IMR-90 (cell line): ENCODE results near the gene DISP1. TPM values are rescaled to one million over a fixed set of nuclear protein-coding genes. Genes with fewer than 3 reads are reported as not detected.

Source experiments
- ATAC-seq: fragments of 200-7000 bp; cut with Tn5 transposase; 2 replicates; pipeline ENCODE4 v1.9.1; 2020; ENCODE audit warnings: low read depth, mild to moderate bottlenecking, moderate library complexity
- BruUV-seq: library from RNA; stranded (reverse); fragments of 400-500 nt; replicated peaks from 2 replicates; lab custom pipeline; 2021; lab: Mats Ljungman, UMichigan
- CTCF ChIA-PET: fragments of 300-600 bp; formaldehyde crosslinking; extraction: SDS; loops from one replicate; lab custom pipeline; 2021; ENCODE audit warnings: antibody characterized with exemption; lab: Yijun Ruan, JAX
- POLR2A ChIA-PET: fragments of 300-600 bp; sonication (Branson Sonifier 250); formaldehyde crosslinking; loops from one replicate; lab custom pipeline; 2022; ENCODE audit warnings: antibody characterized with exemption; ENCODE audit not compliant: unreplicated experiment; lab: Charles Lee
- DNase-seq: peaks from one replicate; pipeline ENCODE4 v3.0.0; 2013
- H2AFZ ChIP-seq: replicated peaks from 2 replicates; pipeline ENCODE3; 2013; ENCODE audit warnings: low read length, mild to moderate bottlenecking; ENCODE audit not compliant: poor library complexity
- H2AK5ac ChIP-seq: 2 replicates; pipeline ENCODE4 v1.6.1; 2013; ENCODE audit warnings: low read depth, low read length, inconsistent platforms
- H2AK9ac ChIP-seq: replicated peaks from 2 replicates; pipeline ENCODE3; 2013; ENCODE audit warnings: mild to moderate bottlenecking, low read depth, low read length, moderate library complexity; ENCODE audit not compliant: poor library complexity
- H2BK120ac ChIP-seq: 2 replicates; pipeline ENCODE4 v1.6.1; 2013; ENCODE audit warnings: low read depth, low read length, inconsistent platforms
- H2BK15ac ChIP-seq: 3 replicates; pipeline ENCODE4 v1.6.1; 2013; ENCODE audit warnings: low read depth, low read length, inconsistent platforms
- H2BK20ac ChIP-seq: 2 replicates; pipeline ENCODE4 v1.6.1; 2013; ENCODE audit warnings: low read depth, mild to moderate bottlenecking, inconsistent platforms, low read length, moderate library complexity
- H2BK5ac ChIP-seq: 2 replicates; pipeline ENCODE4 v1.6.1; 2013; ENCODE audit warnings: mild to moderate bottlenecking, low read depth, low read length, inconsistent platforms; ENCODE audit not compliant: poor library complexity, severe bottlenecking
- H3K14ac ChIP-seq: replicated peaks from 2 replicates; pipeline ENCODE4 v1.6.1; 2013; ENCODE audit warnings: low read depth, low read length, inconsistent platforms
- H3K18ac ChIP-seq: 2 replicates; pipeline ENCODE4 v1.6.1; 2013; ENCODE audit warnings: low read depth, low read length, control low read depth
- H3K23ac ChIP-seq: 2 replicates; pipeline ENCODE4 v1.6.1; 2013; ENCODE audit warnings: low read depth, low read length, inconsistent platforms
- H3K27ac ChIP-seq: 2 replicates; pipeline ENCODE4 v1.5.1; 2013; ENCODE audit warnings: mild to moderate bottlenecking, control low read depth, low read length; ENCODE audit not compliant: insufficient read depth
- H3K27me3 ChIP-seq: 2 replicates; pipeline ENCODE4 v1.6.1; 2013; ENCODE audit warnings: low read length; ENCODE audit not compliant: control insufficient read depth, insufficient read depth
- H3K36me3 ChIP-seq: 2 replicates; pipeline ENCODE4 v1.6.1; 2013; ENCODE audit warnings: low read length, mixed read lengths; ENCODE audit not compliant: control insufficient read depth, insufficient read depth
- H3K4ac ChIP-seq: 2 replicates; pipeline ENCODE4 v1.6.1; 2013; ENCODE audit warnings: low read depth, low read length, inconsistent platforms
- H3K4me1 ChIP-seq: 2 replicates; pipeline ENCODE4 v1.6.1; 2013; ENCODE audit warnings: low read length, mixed read lengths; ENCODE audit not compliant: control insufficient read depth, insufficient read depth
- H3K4me2 ChIP-seq: 2 replicates; pipeline ENCODE4 v1.6.1; 2013; ENCODE audit warnings: low read depth, mild to moderate bottlenecking, control low read depth, low read length, moderate library complexity
- H3K4me3 ChIP-seq: 2 replicates; pipeline ENCODE4 v1.5.1; 2013; ENCODE audit warnings: low read depth, mild to moderate bottlenecking, control low read depth, low read length, moderate library complexity; ENCODE audit not compliant: insufficient read depth
- H3K56ac ChIP-seq: 2 replicates; pipeline ENCODE4 v1.6.1; 2013; ENCODE audit warnings: low read length, inconsistent platforms; ENCODE audit not compliant: insufficient read depth; ENCODE audit errors: extremely low read depth
- H3K79me1 ChIP-seq, 2 experiments: 2 replicates each; pipeline ENCODE4 v1.6.1; 2013; ENCODE audit warnings: low read length in 2 of 2, inconsistent platforms in 1 of 2, low read depth in 1 of 2
- H3K9ac ChIP-seq: 2 replicates; pipeline ENCODE4 v1.6.1; 2013; ENCODE audit warnings: low read depth, low read length, control low read depth
- H3K9me1 ChIP-seq: 2 replicates; pipeline ENCODE4 v1.6.1; 2013; ENCODE audit warnings: low read length, inconsistent platforms; ENCODE audit not compliant: insufficient read depth
- H3K9me3 ChIP-seq: 2 replicates; pipeline ENCODE4 v1.6.1; 2013; ENCODE audit warnings: low read length; ENCODE audit not compliant: control insufficient read depth, insufficient read depth
- H4K20me1 ChIP-seq: 2 replicates; pipeline ENCODE4 v1.6.1; 2013; ENCODE audit warnings: low read length, inconsistent platforms; ENCODE audit not compliant: insufficient read depth
- H4K5ac ChIP-seq: 2 replicates; pipeline ENCODE4 v1.6.1; 2013; ENCODE audit warnings: mild to moderate bottlenecking, low read depth, low read length, control low read depth
- H4K8ac ChIP-seq, 2 experiments: 2 replicates each; pipeline ENCODE4 v1.6.1; 2013; ENCODE audit warnings: low read depth in 2 of 2, low read length in 2 of 2, control low read depth in 1 of 2, inconsistent platforms in 1 of 2
- H4K91ac ChIP-seq: 2 replicates; pipeline ENCODE4 v1.6.1; 2013; ENCODE audit warnings: low read depth, low read length, inconsistent platforms; ENCODE audit not compliant: insufficient read depth
- BHLHE40 ChIP-seq: fragments of 150-350 bp; IDR thresholded peaks from 2 replicates; pipeline ENCODE4 v1.6.1; 2016; ENCODE audit warnings: mild to moderate bottlenecking, low read depth, low read length
- CEBPB ChIP-seq: IDR thresholded peaks from 2 replicates; pipeline ENCODE4 v1.6.1; 2012; ENCODE audit warnings: low read depth, low read length, improper control_type of control experiment
- CHD1 ChIP-seq: IDR thresholded peaks from 2 replicates; pipeline ENCODE4 v1.6.1; 2012; ENCODE audit warnings: low read depth, low read length, improper control_type of control experiment
- FOS ChIP-seq: fragments of 150-350 bp; IDR thresholded peaks from 2 replicates; pipeline ENCODE4 v1.6.1; 2016; ENCODE audit warnings: low read depth, low read length
- MAZ ChIP-seq: IDR thresholded peaks from 2 replicates; pipeline ENCODE4 v1.6.1; 2012; ENCODE audit warnings: low read depth, mild to moderate bottlenecking, low read length, improper control_type of control experiment, moderate library complexity, borderline replicate concordance
- NFE2L2 ChIP-seq: fragments of 150-350 bp; IDR thresholded peaks from 2 replicates; pipeline ENCODE4 v1.6.1; 2016; ENCODE audit warnings: low read depth, mild to moderate bottlenecking, low read length
- POLR2A ChIP-seq: IDR thresholded peaks from 2 replicates; pipeline ENCODE4 v1.6.1; 2012; ENCODE audit warnings: mild to moderate bottlenecking, low read depth, low read length
- RAD21 ChIP-seq: IDR thresholded peaks from 2 replicates; pipeline ENCODE4 v1.6.1; 2012; ENCODE audit warnings: low read length, improper control_type of control experiment
- RCOR1 ChIP-seq: IDR thresholded peaks from 2 replicates; pipeline ENCODE4 v1.6.1; 2012; ENCODE audit warnings: mild to moderate bottlenecking, low read length, improper control_type of control experiment; ENCODE audit not compliant: insufficient replicate concordance
- SMC3 ChIP-seq: fragments of 150-350 bp; IDR thresholded peaks from 2 replicates; pipeline ENCODE4 v1.6.1; 2016; ENCODE audit warnings: low read depth, mild to moderate bottlenecking, antibody characterized with exemption, low read length, moderate library complexity
- dilution Hi-C: fragments of 300-500 bp; cut with HindIII; formaldehyde crosslinking; loops from one replicate; pipeline ENCODE4 v1.14.3; 2018; ENCODE audit warnings: low sequenced_read_pairs; ENCODE audit not compliant: unreplicated experiment
- in situ Hi-C: fragments of 300-500 bp; cut with MboI; formaldehyde crosslinking; loops from 3 replicates; pipeline ENCODE4 v1.14.3; 2019; ENCODE audit warnings: low sequenced_read_pairs, inconsistent platforms, mixed read lengths
- intact Hi-C: fragments of 100-400 bp; cut with micrococcal nuclease; formaldehyde crosslinking; loops from 2 replicates; pipeline ENCODE4 v1.10.0; 2022
- polyA plus RNA-seq, 3 experiments: library from polyadenylated mRNA; depleted of rRNA; stranded (reverse); fragments of >200 nt; gene quantifications; 2 replicates each; pipeline ENCODE4 v1.2.3, GENCODE V29; 2012; ENCODE audit warnings: low replicate concordance in 1 of 3
- total RNA-seq: library from RNA; depleted of rRNA; stranded (reverse); fragments of >200 nt; gene quantifications from 2 replicates; pipeline ENCODE4 v1.2.3, GENCODE V29; 2012
- TF ChIP-seq, protein P1 (sequence below): fragments of 150-350 bp; IDR thresholded peaks from 2 replicates; pipeline ENCODE4 v1.6.1; 2016; ENCODE audit warnings: low read depth, mild to moderate bottlenecking, low read length, moderate library complexity, borderline replicate concordance

The DISP1 gene
- total and polyA plus RNA-seq, 2 of the 4 experiments (the other 2 are of a cell fraction) = 3.3 to 5.2 TPM

DNA sequence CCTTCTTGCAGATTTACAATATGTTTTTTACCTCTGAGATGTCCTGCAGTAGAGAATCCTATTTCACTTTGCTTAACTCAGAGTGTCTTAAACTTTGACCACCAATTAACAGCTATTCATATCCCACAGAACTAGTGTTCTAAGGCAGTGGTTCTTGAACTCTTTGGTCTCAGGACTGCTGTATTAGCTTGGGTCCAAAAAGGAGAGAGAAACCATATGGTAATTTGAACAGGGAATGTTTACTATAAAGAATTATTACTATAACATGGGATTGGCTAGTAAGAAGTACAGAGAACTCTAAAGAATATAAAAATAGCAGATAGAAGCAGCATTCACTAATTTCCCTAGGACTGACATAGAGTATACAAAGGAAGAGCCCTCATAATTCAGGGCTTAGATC, 46.2 kb upstream of the DISP1 start:
- Histone ChIP-seq H3K9me3 (peaks cover 4% of the 10 kb centered on the region), H4K20me1 (no peaks in the 10 kb centered on the region), H3K27ac (no peak overlapping the region), H2BK120ac (no peak overlapping the region), H2AFZ (no peak overlapping the region), H3K79me1 (no peaks in the 10 kb centered on the region), H3K56ac (no peak overlapping the region), H4K5ac (no peak overlapping the region), H3K4me1 (no peaks in the 10 kb centered on the region), H2AK9ac (no peak overlapping the region), H2AK5ac (no peak overlapping the region), H4K91ac (no peak overlapping the region), H3K18ac (no peak overlapping the region), H3K9me1 (no peaks in the 10 kb centered on the region), H2BK5ac (no peak overlapping the region), H3K27me3 (no peaks in the 10 kb centered on the region; the same call in 1 of the 2 replicates), H2BK20ac (no peak overlapping the region), H3K23ac (no peak overlapping the region), H3K14ac (no peak overlapping the region), H2BK15ac (no peak overlapping the region), H3K9ac (no peak overlapping the region), H3K4ac (no peak overlapping the region), H4K8ac (no peak overlapping the region), H3K36me3 (no peaks in the 10 kb centered on the region), H3K4me3 (no peak overlapping the region), H3K4me2 (no peak overlapping the region)
- intact Hi-C loops = no loop called here
- DNase-seq (no peak), ATAC-seq (no peak)
- CTCF ChIA-PET = no interaction called here
- TF ChIP-seq MAZ (no peak), SMC3 (no peak), POLR2A (no peak), BHLHE40 (no peak), RCOR1 (no peak), RAD21 (no peak), CHD1 (no peak), FOS (no peak), CEBPB (no peak), NFE2L2 (no peak)
- TF ChIP-seq, protein P1, sequence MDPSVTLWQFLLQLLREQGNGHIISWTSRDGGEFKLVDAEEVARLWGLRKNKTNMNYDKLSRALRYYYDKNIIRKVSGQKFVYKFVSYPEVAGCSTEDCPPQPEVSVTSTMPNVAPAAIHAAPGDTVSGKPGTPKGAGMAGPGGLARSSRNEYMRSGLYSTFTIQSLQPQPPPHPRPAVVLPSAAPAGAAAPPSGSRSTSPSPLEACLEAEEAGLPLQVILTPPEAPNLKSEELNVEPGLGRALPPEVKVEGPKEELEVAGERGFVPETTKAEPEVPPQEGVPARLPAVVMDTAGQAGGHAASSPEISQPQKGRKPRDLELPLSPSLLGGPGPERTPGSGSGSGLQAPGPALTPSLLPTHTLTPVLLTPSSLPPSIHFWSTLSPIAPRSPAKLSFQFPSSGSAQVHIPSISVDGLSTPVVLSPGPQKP = no peak
- POLR2A ChIA-PET = no interaction called here
- in situ Hi-C loops = no loop called here
- dilution Hi-C loops = no loop called here
- no TSS peak for BruUV-seq
